NCI-H446 treated with DMSO at 0.1 percent for 48 hours (cell line): ENCODE data around the gene DOC2B.
"Not testable (repeated sequence)": the region's sequence is repeated elsewhere in the genome, so short reads cannot be mapped to it uniquely, and the experiment has no call there.

Source experiments
- DNase-seq: peaks from one replicate; lab custom pipeline; 2025; lab: John Stamatoyannopoulos, UW

Gene DOC2B

DNA sequence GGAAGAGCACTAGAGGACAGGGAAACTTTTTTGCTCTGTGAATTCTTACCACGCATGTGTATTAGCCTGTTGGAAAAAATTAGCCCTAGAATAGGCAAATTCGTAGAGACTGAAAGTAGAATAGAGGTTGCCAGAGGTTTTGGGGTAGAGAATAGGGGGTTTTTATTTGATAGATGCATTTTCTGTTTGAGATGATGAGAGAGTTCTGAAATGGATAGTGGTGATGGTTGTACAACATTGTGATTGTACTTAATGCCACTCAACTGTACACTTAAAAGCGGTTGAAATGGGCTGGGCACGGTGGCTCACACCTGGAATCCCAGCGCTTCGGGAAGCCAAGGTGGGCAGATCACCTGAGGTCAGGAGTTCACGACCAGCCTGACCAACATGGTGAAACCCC, 8.0 kb upstream of the DOC2B start:
- DNase-seq: no peak

- DNase-seq: no peak
These were observed 5.7 kb upstream of the DOC2B start for GRCh38 chr17:187130-187529.

GRCh38 chr17:185445-186138, 4.1 kb upstream of the DOC2B start:
- no peak for DNase-seq

- DNase-seq: no peak
These were observed 1.6 kb upstream of the DOC2B start for GRCh38 chr17:183021-183420.

DNA sequence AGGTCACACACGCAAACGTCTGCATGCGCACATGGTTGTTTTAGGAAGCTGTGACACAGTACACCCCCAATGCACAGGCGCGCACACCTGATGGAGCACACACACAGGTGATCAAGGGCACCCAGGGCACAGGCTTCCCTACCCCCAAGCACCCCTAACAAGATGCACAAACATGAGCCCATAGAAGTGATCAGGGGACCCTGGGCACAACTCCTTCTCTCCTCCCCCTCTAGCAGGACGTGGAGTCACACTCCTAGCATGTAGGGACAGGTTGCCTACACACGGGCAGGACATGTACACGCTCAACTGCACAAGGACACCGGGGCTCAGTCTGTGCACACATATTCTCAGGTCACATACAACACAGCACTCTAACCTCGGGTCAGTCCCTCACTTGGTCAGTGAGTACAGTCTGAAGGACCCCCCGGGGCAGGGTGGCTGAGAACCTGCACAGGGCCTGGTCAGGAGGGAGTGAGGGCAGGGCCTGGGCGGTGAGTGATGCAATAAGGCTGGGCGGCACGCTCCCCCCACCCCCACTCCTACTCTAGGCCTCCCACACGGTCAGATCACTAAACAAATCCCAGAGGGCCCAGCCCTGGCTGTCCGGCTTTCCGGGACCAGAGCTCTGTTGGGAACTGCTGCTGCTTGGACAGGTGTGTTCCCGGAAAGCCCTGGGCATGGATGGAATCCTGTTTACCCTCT, 751 bp upstream of the DOC2B start:
- DNase-seq: no peak

DNA sequence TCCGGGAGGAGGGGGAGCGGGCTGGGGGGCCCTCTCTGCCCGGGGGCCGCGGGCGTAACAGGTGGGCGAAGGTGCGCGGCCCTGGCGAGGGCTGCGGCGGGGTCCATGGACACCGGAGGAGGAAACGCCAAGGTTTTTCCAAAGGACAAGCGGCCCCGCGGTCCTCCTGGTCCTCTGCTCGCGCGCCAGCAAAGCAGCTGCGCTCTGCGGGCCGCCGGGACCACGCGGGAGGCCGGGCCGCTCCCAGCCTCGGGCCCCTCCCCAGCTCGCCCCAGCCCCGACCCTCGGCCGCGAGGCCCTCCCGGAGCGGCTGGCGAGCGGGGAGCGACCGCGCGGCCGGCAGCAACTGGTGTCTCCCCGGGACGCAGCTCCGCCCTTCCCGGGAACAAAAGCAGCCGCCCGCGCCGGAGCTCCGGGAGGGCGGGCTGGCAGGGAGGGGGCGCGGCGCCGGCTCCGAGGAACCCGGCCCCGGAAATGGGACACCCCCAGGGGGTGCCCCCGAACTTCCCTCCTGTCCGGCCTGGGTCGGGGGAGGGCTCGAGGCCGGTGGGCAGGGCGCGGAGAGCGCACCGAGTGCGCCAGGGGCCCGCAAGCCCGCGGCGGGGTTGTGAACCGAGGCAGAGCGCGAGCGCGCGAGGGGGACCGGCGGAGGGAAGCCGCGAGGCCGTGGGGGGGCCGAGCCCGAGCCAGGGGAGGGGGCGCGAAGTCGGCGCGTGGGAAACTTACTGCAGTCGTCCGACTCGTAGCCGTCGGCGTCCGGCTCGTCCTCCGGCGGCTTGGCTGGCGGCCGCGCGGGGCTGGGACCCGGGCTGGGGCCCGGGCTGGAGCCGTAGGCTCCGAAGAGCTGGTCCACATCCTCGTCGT, 837 bp downstream of the DOC2B start:
- DNase-seq: no peak

DNA sequence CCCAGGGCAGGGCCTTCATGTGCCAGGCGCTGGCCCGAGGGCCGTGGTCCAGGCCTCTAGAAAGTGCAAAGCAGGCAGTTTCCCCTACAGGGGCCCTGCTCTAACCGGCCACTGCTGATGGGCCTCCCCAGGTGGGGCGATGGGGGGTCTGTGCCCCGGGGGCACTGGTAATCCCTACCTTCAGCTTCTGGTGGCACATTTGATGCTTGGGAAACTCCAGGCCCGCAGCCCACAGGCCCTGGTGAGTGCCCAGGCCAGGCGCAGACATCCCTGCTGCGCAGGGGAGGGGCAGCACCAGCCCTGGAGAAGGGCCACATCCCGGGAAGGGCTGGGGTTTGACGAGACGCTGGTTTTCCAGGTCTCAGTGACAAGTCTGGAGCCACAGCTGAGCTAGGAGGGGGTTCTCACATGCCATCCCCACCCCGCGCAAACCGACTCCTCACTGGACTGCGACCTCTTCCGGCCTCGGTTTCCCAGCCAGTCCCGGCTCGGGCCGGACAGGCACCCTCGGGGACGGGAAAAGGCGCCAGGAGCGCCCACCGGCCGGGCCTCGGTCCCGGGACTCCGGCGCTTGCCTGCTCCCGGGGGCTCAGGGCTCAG, 1.6 kb downstream of the DOC2B start:
- no peak for DNase-seq

DNA sequence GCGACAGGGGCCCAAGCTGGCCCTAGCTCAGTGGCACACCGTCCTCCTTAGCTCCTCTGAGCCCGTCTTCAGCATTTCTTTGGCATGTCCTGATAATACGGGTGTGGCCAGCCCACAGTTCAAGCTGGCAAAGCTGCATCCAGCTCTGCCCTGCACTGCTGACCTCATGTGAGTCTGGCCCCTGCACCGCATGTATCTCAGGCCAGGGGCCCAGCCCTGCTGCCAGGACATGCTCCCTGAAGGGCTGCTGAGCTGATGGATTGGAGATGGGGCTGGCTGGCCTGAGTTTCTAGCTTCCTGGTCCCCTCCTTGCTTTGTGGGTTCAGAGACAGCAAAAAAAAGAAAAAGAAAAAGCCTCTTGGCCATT, 2.4 kb downstream of the DOC2B start:
- no peak for DNase-seq

GRCh38 chr17:178292-179065, 3.0 kb downstream of the DOC2B start:
- no peak for DNase-seq

GRCh38 chr17:177762-178161, 3.7 kb downstream of the DOC2B start:
- no peak for DNase-seq

DNA sequence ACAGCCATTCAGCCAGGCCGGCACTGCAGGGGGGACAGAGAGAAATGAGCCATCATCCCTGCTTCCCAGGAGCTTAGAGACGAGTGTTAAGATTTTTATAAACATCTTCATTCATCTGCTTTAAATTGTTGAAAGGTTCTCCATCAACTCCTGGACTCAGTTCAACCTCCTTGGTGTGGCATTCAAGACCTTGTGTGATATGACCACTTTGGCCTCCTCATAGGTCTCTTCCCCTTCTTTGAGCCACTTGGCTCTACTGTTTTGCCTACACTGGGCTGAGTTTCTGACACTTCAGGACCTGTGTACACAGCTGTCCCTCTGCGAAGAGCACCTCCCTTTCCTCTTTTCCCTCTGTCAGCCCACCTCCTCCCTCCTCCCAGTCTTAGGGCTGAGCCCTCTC, 4.3 kb downstream of the DOC2B start:
- no peak for DNase-seq

GRCh38 chr17:173166-173911, 8.1 kb downstream of the DOC2B start:
- DNase-seq: no peak

- DNase-seq: no peak
These were observed 9.0 kb downstream of the DOC2B start for GRCh38 chr17:172401-172800.

GRCh38 chr17:171871-172270, 9.6 kb downstream of the DOC2B start:
- no peak for DNase-seq

GRCh38 chr17:170130-170670, 11.2 kb downstream of the DOC2B start:
- no peak for DNase-seq

- DNase-seq: not testable (repeated sequence)
These were observed 12.8 kb downstream of the DOC2B start for GRCh38 chr17:168614-169013.

GRCh38 chr17:165939-166338, 15.5 kb downstream of the DOC2B start:
- no peak for DNase-seq

DNA sequence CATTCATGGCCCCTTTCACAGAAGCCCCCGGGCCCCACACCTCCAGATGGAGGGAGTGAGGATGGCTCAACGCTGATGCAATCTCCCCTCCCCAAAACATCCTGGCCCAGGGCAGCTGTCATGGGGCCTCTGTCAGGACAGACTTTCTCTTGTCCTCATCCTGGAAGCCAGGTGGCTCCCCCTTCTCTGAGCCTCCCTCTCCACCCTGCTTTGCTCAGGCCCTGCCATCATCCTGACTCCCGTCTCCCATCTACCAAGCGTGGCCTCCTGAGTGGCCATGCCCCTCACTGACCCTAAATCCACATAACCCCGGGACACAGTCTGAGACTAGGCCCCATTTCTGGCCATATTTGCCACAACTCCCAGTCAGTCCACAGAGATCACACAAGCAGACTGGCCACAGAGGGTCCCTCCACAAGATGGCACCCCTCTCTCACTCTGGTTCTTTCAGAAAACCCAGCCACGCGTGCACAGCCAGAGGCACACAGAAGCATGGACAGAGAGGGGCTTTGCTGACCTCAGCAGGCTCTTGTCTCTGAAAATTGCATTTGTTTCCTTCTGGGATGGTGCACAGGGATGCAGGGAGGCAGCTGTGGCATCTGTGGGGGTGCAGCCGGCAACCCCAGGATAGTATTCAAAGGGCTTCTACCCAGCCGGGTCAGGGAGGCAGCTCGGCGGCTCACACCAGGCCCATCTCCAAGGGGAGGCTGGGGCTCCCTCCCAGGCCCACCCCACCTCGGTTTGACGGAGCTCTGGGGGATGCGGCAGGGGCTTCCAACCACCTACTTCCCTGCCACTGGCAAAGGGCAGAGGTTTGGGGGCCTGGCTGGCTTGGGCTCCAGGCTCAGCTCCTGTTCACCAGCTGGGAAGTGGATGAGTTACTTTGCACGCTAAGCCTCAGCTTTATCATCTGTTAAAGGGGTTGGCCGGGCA, 16.9 kb downstream of the DOC2B start:
- DNase-seq: no peak

DNA sequence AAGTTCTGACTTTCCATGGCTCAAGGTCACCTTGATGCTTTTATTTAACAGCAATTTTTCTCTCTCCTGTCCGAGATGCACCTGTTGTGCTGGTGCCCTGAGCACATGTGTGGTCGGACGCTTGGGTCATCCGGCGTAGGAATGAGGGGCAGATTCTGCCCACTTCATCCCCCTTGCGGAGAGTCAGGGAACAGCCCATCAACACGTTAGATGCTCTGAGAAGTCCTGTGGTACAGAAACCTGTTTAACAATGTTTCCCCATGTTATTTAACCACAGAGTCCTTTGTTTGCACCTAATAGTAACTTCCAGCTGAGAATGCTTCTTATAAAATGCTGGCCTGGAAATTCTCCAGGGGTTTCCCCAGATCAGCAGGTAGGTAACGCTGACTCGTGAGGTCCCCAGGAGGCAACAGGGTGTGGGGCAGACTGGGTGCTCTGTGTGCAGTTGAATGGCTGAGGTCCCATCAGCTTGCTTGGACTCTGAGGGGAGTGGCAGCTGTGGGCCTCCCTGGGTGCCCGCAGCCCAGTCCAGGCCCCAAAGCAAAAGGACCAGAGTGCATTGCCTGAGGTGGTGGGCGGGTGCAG, 17.8 kb downstream of the DOC2B start:
- no peak for DNase-seq
